Natural killer cell (primary cell): Measurements from ENCODE around the gene TLK1. TPM values are rescaled to one million over a fixed set of nuclear protein-coding genes. Genes with fewer than 3 reads are reported as not detected.

ENCODE experiments used
- ATAC-seq, 3 donors: fragments of 150-1000 bp in 2 of 3; fragments of 200-7000 bp in 1 of 3; cut with Tn5 transposase; 1 replicate in 1 of 3; 2 replicates in 2 of 3; pipeline ENCODE4 v1.10.0; 2021; ENCODE audit warnings: mild to moderate bottlenecking in 2 of 3, moderate library complexity in 2 of 3
- DNase-seq, 2 donors: peaks; one replicate each; pipeline versions ENCODE4 v3.0.0 to v3.0.0-alpha.2; 2013 to 2021; ENCODE audit warnings: mixed read lengths in 1 of 2
- H3K27ac ChIP-seq: one replicate; pipeline ENCODE4 v1.5.1; 2013; ENCODE audit warnings: mild to moderate bottlenecking, low read length
- H3K27me3 ChIP-seq: one replicate; pipeline ENCODE4 v1.6.1; 2013; ENCODE audit warnings: low read length; ENCODE audit not compliant: control insufficient read depth, insufficient read depth
- H3K36me3 ChIP-seq: one replicate; pipeline ENCODE4 v1.6.1; 2013; ENCODE audit warnings: low read length; ENCODE audit not compliant: control insufficient read depth, insufficient read depth
- H3K4me1 ChIP-seq: one replicate; pipeline ENCODE4 v1.6.1; 2013; ENCODE audit warnings: low read length; ENCODE audit not compliant: control insufficient read depth, insufficient read depth
- H3K4me3 ChIP-seq: one replicate; pipeline ENCODE4 v1.5.1; 2013; ENCODE audit warnings: low read length
- H3K9me3 ChIP-seq: one replicate; pipeline ENCODE4 v1.6.1; 2013; ENCODE audit warnings: low read length; ENCODE audit not compliant: control insufficient read depth, insufficient read depth
- H3K27ac Mint-ChIP-seq, 2 donors: one replicate each; pipeline ENCODE4 v1.8.0; 2022; ENCODE audit warnings: mild to moderate bottlenecking in 2 of 2, mixed read lengths in 2 of 2, moderate library complexity in 1 of 2
- H3K27me3 Mint-ChIP-seq, 2 donors: one replicate each; pipeline ENCODE4 v1.8.0; 2022; ENCODE audit warnings: low read depth in 2 of 2, mixed read lengths in 2 of 2
- H3K36me3 Mint-ChIP-seq: one replicate; pipeline ENCODE4 v1.8.0; 2022; ENCODE audit warnings: mixed read lengths
- H3K4me1 Mint-ChIP-seq, 2 donors: one replicate each; pipeline ENCODE4 v1.8.0; 2022; ENCODE audit warnings: mixed read lengths in 2 of 2
- H3K4me3 Mint-ChIP-seq: one replicate; pipeline ENCODE4 v1.8.0; 2022; ENCODE audit warnings: mild to moderate bottlenecking, moderate library complexity, mixed read lengths
- H3K9me3 Mint-ChIP-seq, 2 donors: one replicate each; pipeline ENCODE4 v1.8.0; 2022; ENCODE audit warnings: mixed read lengths in 2 of 2
- CTCF ChIP-seq: fragments of 200-600 bp; IDR thresholded peaks from one replicate; pipeline ENCODE4 v1.8.0; 2022; ENCODE audit warnings: antibody characterized with exemption
- WGBS: methylation state at CpG from one replicate; pipeline ENCODE4 v1.1.7; 2013; ENCODE audit warnings: missing lambda C conversion rate; ENCODE audit not compliant: insufficient coverage; 5-methylcytosine and 5-hydroxymethylcytosine counted together
- intact Hi-C: fragments of 100-400 bp; cut with micrococcal nuclease; formaldehyde crosslinking; loops from one replicate; pipeline ENCODE4 v1.14.2; 2022
- total RNA-seq, 4 donors: library from RNA; stranded (reverse); fragments of 120-200 nt in 1 of 4; gene quantifications; one replicate each; pipeline versions ENCODE4 v1.2.3 to v1.2.4, GENCODE V29; 2013 to 2022

Gene TLK1
- total RNA-seq, 3 donors from 2014 or later (not counting 1 experiment from before 2014, with no cell fraction given), result 90.9 to 101 (median 91.2) TPM

GRCh38 chr2:170986566-170987258, 174.0 kb downstream of the TLK1 start:
- Histone ChIP-seq H3K36me3 (peaks cover 7% of the 10 kb centered on the region), H3K27me3 (no peaks in the 10 kb centered on the region), H3K9me3 (no peaks in the 10 kb centered on the region), H3K4me1 (no peaks in the 10 kb centered on the region), H3K4me3 (no peak overlapping the region), H3K27ac (no peak overlapping the region)
- H3K27ac Mint-ChIP-seq, result no peak overlapping the region
- ATAC-seq (no peak), DNase-seq (no peak)
- no peak overlapping the region for H3K4me3 Mint-ChIP-seq
- intact Hi-C loops, result no loop called here
- H3K9me3 Mint-ChIP-seq, result no peaks in the 10 kb centered on the region
- no peaks in the 10 kb centered on the region for H3K36me3 Mint-ChIP-seq
- H3K27me3 Mint-ChIP-seq, result no peaks in the 10 kb centered on the region
- H3K4me1 Mint-ChIP-seq, result no peaks in the 10 kb centered on the region
- 96% methylated on average over 8 of the region's 8 CpGs for WGBS
- TF ChIP-seq CTCF, result no peak

GRCh38 chr2:170985407-170985806, 175.3 kb downstream of the TLK1 start:
- no peak overlapping the region for H3K27ac Mint-ChIP-seq
- no peaks in the 10 kb centered on the region for H3K27me3 ChIP-seq
- no peaks in the 10 kb centered on the region for H3K36me3 Mint-ChIP-seq
- ATAC-seq, result no peak
- no peaks in the 10 kb centered on the region for H3K4me1 ChIP-seq
- intact Hi-C loops, result no loop called here
- H3K9me3 Mint-ChIP-seq, result no peaks in the 10 kb centered on the region
- TF ChIP-seq CTCF, result no peak
- no peaks in the 10 kb centered on the region for H3K4me1 Mint-ChIP-seq
- H3K4me3 Mint-ChIP-seq, result no peak overlapping the region
- H3K27me3 Mint-ChIP-seq, result peaks cover 0 to 3% of the 10 kb centered on the region in 2 donors
- H3K36me3 ChIP-seq, result no peaks in the 10 kb centered on the region
- DNase-seq, result no peak
- WGBS, result 94% methylated on average over 5 of the region's 5 CpGs
- no peaks in the 10 kb centered on the region for H3K9me3 ChIP-seq
- H3K4me3 ChIP-seq, result no peak overlapping the region
- no peak overlapping the region for H3K27ac ChIP-seq

GRCh38 chr2:170984079-170984478, 176.6 kb downstream of the TLK1 start:
- H3K4me3 Mint-ChIP-seq, result no peak overlapping the region
- no peaks in the 10 kb centered on the region for H3K27me3 ChIP-seq
- WGBS, result 47% methylated on average over 1 of the region's 1 CpG
- peaks cover 0 to 13% of the 10 kb centered on the region in 2 donors for H3K27me3 Mint-ChIP-seq
- no peaks in the 10 kb centered on the region for H3K36me3 Mint-ChIP-seq
- intact Hi-C loops, result no loop called here
- no peak overlapping the region for H3K4me3 ChIP-seq
- no peaks in the 10 kb centered on the region for H3K9me3 ChIP-seq
- H3K4me1 ChIP-seq, result no peaks in the 10 kb centered on the region
- no peak for TF ChIP-seq CTCF
- H3K27ac ChIP-seq, result no peak overlapping the region
- ATAC-seq (no peak), DNase-seq (no peak)
- no peaks in the 10 kb centered on the region for H3K4me1 Mint-ChIP-seq
- no peak overlapping the region for H3K27ac Mint-ChIP-seq
- no peaks in the 10 kb centered on the region for H3K36me3 ChIP-seq
- no peaks in the 10 kb centered on the region for H3K9me3 Mint-ChIP-seq

GRCh38 chr2:170975943-170976270, 184.8 kb downstream of the TLK1 start:
- Histone ChIP-seq H3K9me3 (no peaks in the 10 kb centered on the region), H3K27me3 (no peaks in the 10 kb centered on the region), H3K4me3 (no peak overlapping the region), H3K27ac (no peak overlapping the region), H3K36me3 (no peaks in the 10 kb centered on the region), H3K4me1 (peaks cover 11% of the 10 kb centered on the region)
- 54% methylated on average over 4 of the region's 4 CpGs for WGBS
- ATAC-seq (no peak), DNase-seq (no peak)
- Mint-ChIP-seq H3K4me3 (no peak overlapping the region), H3K27ac (no peak overlapping the region), H3K9me3 (no peaks in the 10 kb centered on the region), H3K36me3 (no peaks in the 10 kb centered on the region), H3K27me3 (peaks cover 0 to 18% of the 10 kb centered on the region in 2 donors), H3K4me1 (peaks cover 11 to 13% of the 10 kb centered on the region in 2 donors)
- no peak for TF ChIP-seq CTCF
- intact Hi-C loops, result loop anchor here (10.0 kb wide), 1 partner anchor 269 kb away; no protein-coding TSS in a partner anchor
